ENCODE data around the gene MAPK11.

Gene MAPK11

DNA sequence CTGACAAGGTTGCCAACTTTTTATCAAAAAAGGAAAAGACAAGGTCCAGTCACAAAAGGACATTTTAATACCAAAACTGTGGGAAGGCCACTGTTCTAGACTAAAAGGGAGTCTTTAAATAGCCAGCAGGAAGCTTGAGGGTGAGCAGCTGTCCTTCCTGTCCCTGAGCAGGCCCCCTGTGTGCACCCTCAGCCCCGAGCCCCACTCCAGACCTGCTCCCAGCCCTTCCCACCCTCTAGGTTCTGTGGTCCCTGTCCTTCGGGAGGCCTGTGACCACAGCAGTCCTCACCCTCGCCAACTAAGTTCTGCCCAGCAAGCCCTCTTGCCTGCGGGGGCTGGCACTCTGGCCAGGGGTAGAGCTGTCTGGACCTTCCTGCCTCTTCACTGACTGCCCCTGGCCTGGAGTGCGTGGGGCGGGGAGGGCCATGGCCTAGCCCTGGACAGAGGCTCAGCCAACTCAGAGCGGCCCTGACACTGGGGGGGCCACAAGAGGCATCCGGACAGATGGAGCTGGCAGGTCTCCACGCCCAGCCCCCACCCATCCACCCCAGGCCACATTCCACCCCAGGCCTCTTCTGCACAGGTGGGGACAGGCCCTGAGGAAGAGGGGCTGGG, 38.9 kb upstream of the MAPK11 start:
- H3K27ac ChIP-seq = no peak overlapping the region
- DNase-seq (ENCODE audit: low read depth, low spot score) = no peak

DNA sequence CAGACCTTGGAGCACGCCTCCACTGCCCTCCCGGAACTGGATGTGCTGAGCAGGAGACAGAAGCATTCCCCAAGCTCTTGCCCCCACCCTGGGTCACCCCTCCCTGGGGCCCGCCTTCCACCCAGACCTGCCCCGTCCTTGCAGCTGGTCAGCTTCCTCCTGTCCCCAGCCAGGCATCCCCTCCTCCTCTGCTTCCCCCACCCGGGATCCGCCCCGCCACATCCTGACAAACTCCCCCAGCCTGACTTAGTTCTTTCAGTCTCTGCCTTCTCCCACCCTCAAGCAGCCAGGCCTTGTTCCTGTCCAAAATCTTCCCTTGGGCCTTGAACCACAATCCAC, 38.4 kb upstream of the MAPK11 start:
- no peak overlapping the region for H3K27ac ChIP-seq
- no peak for DNase-seq (ENCODE audit: low read depth, low spot score)

DNA sequence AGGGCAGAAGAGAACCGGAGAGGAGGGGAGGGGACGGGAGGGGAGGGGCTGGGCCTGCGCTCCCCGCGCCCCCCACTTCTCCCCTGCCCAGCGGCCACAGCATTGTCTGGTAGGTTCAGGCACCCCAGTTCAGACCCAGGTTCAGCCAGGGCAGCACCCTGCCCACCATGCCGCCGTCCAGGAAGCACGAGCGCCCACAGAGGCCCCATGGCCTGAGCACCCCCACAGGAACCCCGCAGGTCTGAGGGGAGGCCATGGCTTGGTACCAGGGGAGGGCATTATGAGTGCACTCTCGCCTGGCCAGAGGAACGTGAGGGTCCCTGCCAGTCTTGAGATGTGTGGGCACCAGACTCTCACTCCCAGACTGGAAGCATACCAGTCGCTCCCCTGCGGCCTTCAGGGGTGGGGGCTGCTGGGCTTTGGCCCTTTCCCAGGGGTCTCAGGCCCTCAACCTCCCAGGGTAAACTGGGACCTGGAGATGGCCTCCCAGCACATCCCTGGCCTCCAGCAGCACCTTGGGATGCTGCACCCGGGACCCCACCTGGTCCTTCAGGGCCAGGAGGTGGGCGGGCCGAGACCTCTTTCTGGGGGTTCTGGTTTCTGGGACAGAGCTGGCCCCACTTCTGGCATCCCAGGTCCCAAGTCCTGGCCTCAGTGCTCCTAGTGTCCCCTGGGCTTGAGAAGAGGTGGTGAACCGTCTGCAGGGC, 37.9 kb upstream of the MAPK11 start:
- DNase-seq (ENCODE audit: low read depth, low spot score) = no peak
- H3K27ac ChIP-seq = no peak overlapping the region

- DNase-seq (ENCODE audit: low read depth, low spot score) = no peak
- H3K27ac ChIP-seq = peak within 1 kb of the TSS; percentile 99
Observed at GRCh38 chr22:50306753-50307749, 36.9 kb upstream of the MAPK11 start, which contains the start of gene PLXNB2. TSS of gene PLXNB2 (minus strand) at chr22:50307646. CDS start at chr22:50290584, 17,062 bp downstream.

GRCh38 chr22:50305923-50306566, 35.9 kb upstream of the MAPK11 start:
- peak; percentile 92 for DNase-seq (ENCODE audit: low read depth, low spot score)
- peak overlapping the region; percentile 99 for H3K27ac ChIP-seq

DNA sequence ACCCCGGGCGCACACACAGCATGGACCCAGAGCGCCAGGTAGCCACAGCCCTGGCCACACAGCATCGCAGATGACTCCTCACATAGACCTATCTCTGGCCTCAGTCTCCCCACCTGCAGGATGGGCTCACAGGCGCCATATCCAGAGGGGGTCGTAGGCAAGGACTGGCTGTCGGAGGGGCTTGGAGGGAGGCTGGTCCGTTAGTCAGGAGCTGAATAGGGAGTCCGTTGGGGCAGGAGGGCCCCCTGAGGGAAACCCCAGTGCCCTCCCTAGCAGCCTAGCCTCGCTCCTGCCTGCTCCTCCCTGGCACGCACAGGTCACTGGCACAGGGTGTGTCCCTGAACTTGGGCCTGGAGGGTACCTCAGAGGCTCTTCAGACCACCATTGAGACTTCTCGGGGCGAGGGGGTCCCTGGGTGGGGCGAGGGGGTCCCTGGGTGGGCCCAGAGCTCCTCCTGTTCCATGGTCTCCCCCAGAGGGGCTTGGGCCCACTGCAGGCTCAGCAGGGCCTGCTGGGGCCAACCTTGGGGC, 35.3 kb upstream of the MAPK11 start:
- peak overlapping the region; percentile 99 for H3K27ac ChIP-seq
- no peak for DNase-seq (ENCODE audit: low read depth, low spot score)

DNA sequence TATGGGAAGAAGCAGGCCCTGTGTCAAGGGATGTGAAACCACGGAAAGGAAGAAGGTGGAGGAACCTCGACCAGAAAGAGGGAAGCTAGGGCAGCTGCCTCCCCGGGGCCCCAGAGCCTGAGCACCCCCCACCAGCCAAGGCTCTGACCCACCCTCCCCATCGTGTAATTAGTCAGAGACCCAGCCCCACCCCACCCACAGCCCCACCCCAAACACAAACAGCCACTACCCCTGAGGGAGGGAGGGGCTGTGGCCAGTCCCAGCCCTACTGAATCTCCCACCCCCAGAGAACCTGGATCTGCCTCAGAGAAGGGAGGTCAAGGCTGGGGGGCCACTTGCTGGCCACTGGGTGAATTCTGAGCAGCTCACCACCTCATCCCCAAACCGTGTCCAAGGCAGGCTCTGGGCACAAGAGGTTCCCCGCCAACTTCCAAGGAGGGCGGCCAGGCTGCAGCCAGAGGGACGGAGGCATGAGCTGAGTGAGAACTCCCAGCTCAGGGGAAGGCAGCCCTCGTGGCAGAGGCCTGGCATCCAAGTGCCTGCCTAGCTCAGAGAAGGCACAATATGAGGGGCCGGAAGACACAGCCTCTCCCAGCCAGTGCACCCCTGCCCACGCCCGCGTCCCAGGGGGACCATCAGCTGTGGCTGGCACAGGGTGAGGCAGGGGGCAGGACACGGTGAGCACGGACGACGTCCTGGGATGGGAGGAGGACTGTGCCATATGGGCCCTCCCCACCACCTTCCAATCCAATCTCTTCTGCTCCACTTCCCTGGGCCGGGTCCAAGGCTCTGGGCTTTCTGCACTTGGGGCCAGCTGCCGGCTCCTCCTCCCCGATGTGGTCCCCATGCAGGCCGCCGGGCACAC, 34.6 kb upstream of the MAPK11 start:
- peak overlapping the region; percentile 99 for H3K27ac ChIP-seq
- DNase-seq (ENCODE audit: low read depth, low spot score) = no peak

GRCh38 chr22:50303848-50304527, 33.8 kb upstream of the MAPK11 start:
- H3K27ac ChIP-seq = peak overlapping the region; percentile 99
- no peak for DNase-seq (ENCODE audit: low read depth, low spot score)

DNA sequence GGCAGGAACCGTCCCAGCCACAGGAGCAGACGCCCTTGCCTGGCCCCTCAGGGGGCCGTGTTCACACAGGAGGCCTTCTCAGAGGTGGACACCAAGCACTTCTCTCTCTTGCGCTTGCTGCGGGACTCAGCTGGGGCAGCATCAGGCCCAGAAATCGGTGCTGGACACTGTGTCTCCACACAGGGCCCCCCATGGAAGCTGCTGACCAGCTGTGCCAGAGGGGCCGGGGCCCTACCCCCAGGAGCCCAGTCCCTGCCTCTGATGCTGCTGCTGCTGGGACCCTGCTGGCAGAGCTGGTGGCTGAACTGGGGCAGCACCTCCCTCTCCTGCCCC, 33.3 kb upstream of the MAPK11 start:
- no peak for DNase-seq (ENCODE audit: low read depth, low spot score)
- peak overlapping the region; percentile 99 for H3K27ac ChIP-seq

- DNase-seq (ENCODE audit: low read depth, low spot score) = no peak
- peak overlapping the region; percentile 99 for H3K27ac ChIP-seq
Observed at GRCh38 chr22:50302564-50302963, 32.4 kb upstream of the MAPK11 start.

DNA sequence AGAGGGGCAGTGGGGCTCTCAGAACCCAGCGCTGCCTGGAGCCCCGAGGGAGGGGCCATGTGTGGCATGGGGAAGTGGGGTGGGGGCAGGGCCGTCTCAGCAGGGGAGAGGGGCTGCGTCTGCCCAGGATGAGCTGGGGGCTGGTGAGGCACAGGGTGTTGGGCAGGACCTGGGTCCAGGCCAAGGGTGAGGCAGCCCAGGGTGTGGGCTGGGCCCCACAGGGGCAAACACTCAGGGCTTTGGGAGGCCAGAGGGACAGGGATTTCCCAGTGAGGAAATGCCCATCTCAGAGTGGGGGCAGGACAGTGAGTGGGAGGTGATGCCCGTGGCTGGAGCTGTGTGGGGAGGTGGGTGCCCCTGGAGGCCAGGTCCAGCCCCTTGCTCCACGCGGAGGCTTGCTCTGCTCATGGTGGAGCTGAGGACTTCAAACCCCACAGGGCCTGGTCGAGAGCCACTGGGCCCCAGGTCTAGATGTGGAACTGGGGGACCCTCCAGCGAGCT, 31.9 kb upstream of the MAPK11 start:
- peak overlapping the region; percentile 99 for H3K27ac ChIP-seq
- DNase-seq (ENCODE audit: low read depth, low spot score) = no peak

- H3K27ac ChIP-seq = peak overlapping the region; percentile 99
- no peak for DNase-seq (ENCODE audit: low read depth, low spot score)
Observed at GRCh38 chr22:50301581-50301991, 31.4 kb upstream of the MAPK11 start.

GRCh38 chr22:50300620-50301257, 30.6 kb upstream of the MAPK11 start:
- DNase-seq (ENCODE audit: low read depth, low spot score) = no peak
- H3K27ac ChIP-seq = peak overlapping the region; percentile 99

DNA sequence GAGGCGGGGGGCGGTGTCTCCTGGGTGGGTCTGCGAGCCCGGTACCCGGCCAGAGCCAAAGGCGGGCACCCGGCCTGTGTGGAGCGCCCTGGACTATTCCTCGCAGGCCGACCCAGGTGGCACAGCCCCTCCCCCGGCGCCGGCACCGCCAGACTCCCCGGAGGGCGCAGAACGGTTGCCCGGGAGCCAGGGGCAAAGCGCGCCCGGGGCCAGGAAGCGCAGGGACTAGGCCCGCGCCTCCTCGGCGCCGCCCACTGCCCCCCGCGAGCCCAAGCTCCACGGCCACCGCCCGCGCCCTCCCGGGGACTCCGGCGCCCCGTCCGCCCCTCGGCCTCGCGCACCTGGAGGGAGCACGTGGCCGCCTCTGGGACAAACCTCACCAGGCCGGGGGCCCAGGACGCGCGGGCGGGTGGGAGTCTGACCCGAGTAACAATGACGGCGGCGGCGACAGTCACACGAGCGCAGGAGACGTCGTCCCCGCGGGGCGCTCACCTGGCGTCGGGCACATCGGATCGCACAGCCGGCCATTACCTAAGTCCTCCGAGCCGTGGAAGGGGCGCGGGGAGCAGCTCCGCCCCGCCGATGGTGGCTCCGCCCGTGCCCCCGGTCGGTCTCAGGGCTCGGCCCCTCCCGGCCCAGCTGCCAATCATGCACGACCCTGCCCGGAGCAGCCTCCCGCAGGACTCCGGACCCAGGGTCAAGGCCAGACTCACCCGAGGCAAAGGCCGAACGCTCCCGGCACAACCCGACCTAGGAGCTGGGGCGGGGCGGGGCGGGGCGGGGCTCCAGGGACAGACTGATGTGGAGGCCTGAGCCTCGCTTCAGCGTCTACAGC, 29.8 kb upstream of the MAPK11 start:
- peak overlapping the region; percentile 7 for H3K27ac ChIP-seq
- no peak for DNase-seq (ENCODE audit: low read depth, low spot score)

GRCh38 chr22:50298937-50299784, 29.0 kb upstream of the MAPK11 start:
- peak overlapping the region; percentile 7 for H3K27ac ChIP-seq

DNA sequence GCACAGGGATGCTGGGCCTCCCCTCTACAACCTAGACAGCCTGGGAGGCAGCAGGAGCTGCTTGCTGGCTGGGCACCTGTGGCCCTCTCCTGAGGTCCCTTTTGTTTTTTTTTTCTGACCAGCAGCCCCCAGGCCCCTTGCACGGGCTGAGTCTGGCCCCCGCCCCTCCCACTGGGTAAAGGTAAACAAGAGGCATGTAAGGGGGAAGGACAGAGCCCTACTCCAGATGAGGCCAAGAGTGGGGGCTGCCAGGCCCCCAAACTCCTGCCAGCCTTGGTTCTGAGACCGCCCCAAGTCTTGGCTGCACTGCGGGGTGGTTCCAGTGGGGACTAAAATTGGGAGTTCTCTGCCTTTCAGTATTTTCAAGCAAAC, 28.1 kb upstream of the MAPK11 start:
- DNase-seq (ENCODE audit: low read depth, low spot score) = no peak
- H3K27ac ChIP-seq = no peak overlapping the region

More at GRCh38 chr22:50298937-50299784, 29.0 kb upstream of the MAPK11 start:
- no peak for DNase-seq (ENCODE audit: low read depth, low spot score)
